A549 (cell line): ENCODE measurements around the gene FBXO41. TPM values are rescaled to one million over a fixed set of nuclear protein-coding genes. Genes with fewer than 3 reads are reported as not detected.

Experiments used
- ATAC-seq, 2 experiments: fragments of 200-7000 bp in 1 of 2; fragments of >200 bp in 1 of 2; cut with Nextera tagmentation in 1 of 2; cut with Tn5 transposase in 1 of 2; 3 replicates each; pipeline versions ENCODE4 v1.8.0 to v1.9.1; 2018 to 2020; ENCODE audit warnings: mild to moderate bottlenecking in 1 of 2, moderate library complexity in 1 of 2
- CTCF ChIA-PET: fragments of 300-600 bp; sonication (Branson Sonifier 250); formaldehyde crosslinking; extraction: SDS; loops from one replicate; lab custom pipeline; 2021; ENCODE audit warnings: antibody characterized with exemption, inconsistent platforms; lab: Yijun Ruan, JAX
- POLR2A ChIA-PET: fragments of 350-600 bp; formaldehyde crosslinking; extraction: SDS; loops from one replicate; lab custom pipeline; 2021; ENCODE audit warnings: antibody characterized with exemption, inconsistent platforms; lab: Yijun Ruan, JAX
- DNase-seq, 2 experiments: peaks; one replicate each; pipeline versions ENCODE4 v3.0.0 to v3.0.0-alpha.2; 2011 to 2016; ENCODE audit warnings: low read depth in 1 of 2, low spot score in 1 of 2
- FAIRE-seq: peaks from 2 replicates; lab custom pipeline; 2011; peaks lifted over from hg19 to GRCh38; lab: Jason Lieb, UNC
- H3K27ac ChIP-seq, 2 experiments: fragments of >200 bp; sonication (Bioruptor Twin); formaldehyde crosslinking; 3 replicates each; pipeline ENCODE4 v1.5.1; 2016 to 2017
- H3K4me1 ChIP-seq: fragments of >200 bp; sonication (Bioruptor Twin); formaldehyde crosslinking; 3 replicates; pipeline ENCODE4 v1.6.1; 2016
- H3K4me2 ChIP-seq: fragments of >200 bp; sonication (Bioruptor Twin); formaldehyde crosslinking; 3 replicates; pipeline ENCODE4 v1.6.1; 2016
- H3K4me3 ChIP-seq: fragments of >200 bp; sonication (Bioruptor Twin); formaldehyde crosslinking; 3 replicates; pipeline ENCODE4 v1.5.1; 2016
- H3K9me3 ChIP-seq: fragments of >200 bp; sonication (Bioruptor Twin); formaldehyde crosslinking; 3 replicates; pipeline ENCODE4 v1.6.1; 2016
- CBX8 ChIP-seq: fragments of 200-600 bp; sonication (generic); IDR thresholded peaks from 2 replicates; pipeline ENCODE4 v1.6.1; 2016
- CEBPB ChIP-seq, 2 experiments: fragments of >200 bp in 1 of 2; sonication (Bioruptor Twin) in 1 of 2; formaldehyde crosslinking in 1 of 2; IDR thresholded peaks; 2 replicates each; pipeline ENCODE4 v1.6.1; 2012 to 2016
- CTCF ChIP-seq: fragments of >200 bp; sonication (Bioruptor Twin); formaldehyde crosslinking; IDR thresholded peaks from 3 replicates; pipeline ENCODE4 v1.5.1; 2016
- EHF ChIP-seq: fragments of 250-450 bp; sonication (Bioruptor Pico); IDR thresholded peaks from 2 replicates; pipeline ENCODE4 v1.5.0; 2020; ENCODE audit warnings: mild to moderate bottlenecking
- EHMT2 ChIP-seq: fragments of 200-600 bp; sonication (generic); IDR thresholded peaks from 2 replicates; pipeline ENCODE4 v1.6.1; 2016; ENCODE audit warnings: antibody characterized with exemption, low read depth, mild to moderate bottlenecking, moderate library complexity
- EP300 ChIP-seq, 2 experiments: fragments of >200 bp; sonication (Bioruptor Twin); formaldehyde crosslinking; IDR thresholded peaks; 2 replicates in 1 of 2; 3 replicates in 1 of 2; pipeline ENCODE4 v1.6.1; 2016 to 2017
- FOXS1 ChIP-seq: fragments of 250-450 bp; sonication (Bioruptor Pico); IDR thresholded peaks from 2 replicates; pipeline ENCODE4 v1.5.0; 2020; ENCODE audit warnings: mild to moderate bottlenecking, moderate library complexity
- GATA3 ChIP-seq: IDR thresholded peaks from 2 replicates; pipeline ENCODE4 v1.6.1; 2012; ENCODE audit warnings: borderline replicate concordance
- HMGXB4 ChIP-seq: fragments of 250-450 bp; sonication (Bioruptor Pico); IDR thresholded peaks from 2 replicates; pipeline ENCODE4 v1.5.0; 2021; ENCODE audit warnings: mild to moderate bottlenecking, moderate library complexity, borderline replicate concordance
- HOXB13 ChIP-seq: fragments of 250-450 bp; sonication (Bioruptor Pico); IDR thresholded peaks from 2 replicates; pipeline ENCODE4 v1.5.0; 2020; ENCODE audit warnings: low read depth, mild to moderate bottlenecking, moderate library complexity
- JUN ChIP-seq, 2 experiments: fragments of >200 bp; sonication (Bioruptor Twin); formaldehyde crosslinking; IDR thresholded peaks; 2 replicates in 1 of 2; 3 replicates in 1 of 2; pipeline ENCODE4 v1.6.1; 2016 to 2017
- JUNB ChIP-seq: fragments of >200 bp; sonication (Bioruptor Twin); formaldehyde crosslinking; IDR thresholded peaks from 2 replicates; pipeline ENCODE4 v1.6.1; 2016
- KDM1A ChIP-seq: fragments of 200-600 bp; sonication (generic); IDR thresholded peaks from 2 replicates; pipeline ENCODE4 v1.6.1; 2016; ENCODE audit warnings: low read depth, mild to moderate bottlenecking
- KDM5A ChIP-seq: fragments of 200-600 bp; sonication (generic); IDR thresholded peaks from 2 replicates; pipeline ENCODE4 v1.6.1; 2016; ENCODE audit warnings: antibody characterized with exemption, mild to moderate bottlenecking
- MYC ChIP-seq: IDR thresholded peaks from 2 replicates; pipeline ENCODE4 v1.6.1; 2012; ENCODE audit warnings: mild to moderate bottlenecking, inconsistent platforms, low read length, improper control_type of control experiment, borderline replicate concordance
- NFE2L2 ChIP-seq: fragments of 150-350 bp; conservative IDR thresholded peaks from 2 replicates; pipeline ENCODE4 v1.6.1; 2014; ENCODE audit warnings: low read length
- NPAS2 ChIP-seq: fragments of 250-450 bp; sonication (Bioruptor Pico); IDR thresholded peaks from 2 replicates; pipeline ENCODE4 v1.8.0; 2022; ENCODE audit warnings: mild to moderate bottlenecking, moderate library complexity, borderline replicate concordance
- PBX3 ChIP-seq: IDR thresholded peaks from 2 replicates; pipeline ENCODE4 v1.6.1; 2012
- RAD21 ChIP-seq, 2 experiments: fragments of >200 bp in 1 of 2; sonication (Bioruptor Twin) in 1 of 2; formaldehyde crosslinking in 1 of 2; IDR thresholded peaks in 1 of 2; conservative IDR thresholded peaks in 1 of 2; 2 replicates in 1 of 2; 3 replicates in 1 of 2; pipeline ENCODE4 v1.6.1; 2012 to 2018; ENCODE audit warnings: inconsistent platforms in 1 of 2
- RFX5 ChIP-seq: fragments of 450-650 bp; IDR thresholded peaks from 2 replicates; pipeline ENCODE4 v1.7.1; 2014; ENCODE audit warnings: antibody characterized with exemption, mild to moderate bottlenecking, moderate library complexity
- SMC3 ChIP-seq: fragments of >200 bp; sonication (Bioruptor Twin); formaldehyde crosslinking; IDR thresholded peaks from 3 replicates; pipeline ENCODE4 v1.6.1; 2018; ENCODE audit warnings: inconsistent platforms
- ZNF302 ChIP-seq: fragments of 250-450 bp; sonication (Bioruptor Pico); IDR thresholded peaks from 2 replicates; pipeline ENCODE4 v1.9.0; 2021; ENCODE audit warnings: inconsistent platforms, mild to moderate bottlenecking, moderate library complexity
- ZSCAN20 ChIP-seq: fragments of 250-450 bp; sonication (Bioruptor Pico); IDR thresholded peaks from 2 replicates; pipeline ENCODE4 v1.8.0; 2022; ENCODE audit warnings: mild to moderate bottlenecking, moderate library complexity
- WGBS: methylation state at CpG from one replicate; pipeline ENCODE4 v1.1.6; 2017; ENCODE audit errors: missing lambda C conversion rate; 5-methylcytosine and 5-hydroxymethylcytosine counted together
- polyA plus RNA-seq, 4 experiments: library from polyadenylated mRNA; depleted of rRNA in 3 of 4; stranded (reverse); fragments of >200 nt; fragmentation: RNase III in 1 of 4; extraction: RNeasy Plus Mini Kit Qiagen cat#74134 plus additional on column Dnase treatment in 1 of 4; gene quantifications; 2 replicates in 3 of 4; 3 replicates in 1 of 4; pipeline ENCODE4 v1.2.3, GENCODE V29; 2011 to 2017
- TF ChIP-seq, protein P1 (sequence below): IDR thresholded peaks from 2 replicates; pipeline ENCODE4 v1.6.1; 2012
- TF ChIP-seq, protein P2 (sequence below): fragments of 150-350 bp; IDR thresholded peaks from 2 replicates; pipeline ENCODE4 v1.6.1; 2014; ENCODE audit warnings: low read depth, mild to moderate bottlenecking, low read length

The FBXO41 gene
- polyA plus RNA-seq, 2 of the 4 experiments (the other 2 are of a cell fraction): 3.2 to 6.4 TPM

DNA sequence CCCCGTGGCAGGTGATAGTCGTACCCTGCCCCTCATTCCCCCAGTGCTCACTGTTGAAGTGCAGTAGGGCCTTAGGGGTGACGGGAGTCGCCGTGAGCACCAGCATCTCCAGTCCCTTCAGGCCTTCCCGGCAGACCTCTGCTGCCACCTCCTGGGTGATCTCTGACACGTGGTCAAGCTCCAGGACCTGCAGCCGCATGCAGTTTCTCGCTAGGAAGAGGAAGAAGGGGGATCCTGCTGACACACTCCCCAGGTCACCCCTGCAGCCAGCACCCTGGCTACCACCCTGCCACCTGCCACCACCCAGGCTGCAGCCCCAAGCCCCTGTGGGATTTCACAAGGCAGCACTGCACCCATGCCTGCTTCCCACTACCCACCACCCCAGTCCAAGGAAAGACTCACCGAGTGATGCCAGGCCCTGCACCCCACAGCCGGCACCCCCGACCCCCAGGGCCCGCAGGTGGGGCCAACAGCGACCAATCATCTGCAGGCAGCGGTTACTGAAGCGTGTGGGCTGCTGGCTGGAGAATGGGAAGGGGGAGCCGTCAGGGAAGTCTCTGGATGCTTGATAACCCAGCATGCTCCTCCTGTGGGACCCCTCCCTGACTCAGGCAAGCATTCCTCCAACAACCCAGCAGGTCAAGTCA is 23.8 kb downstream of the FBXO41 start:
- Histone ChIP-seq H3K4me3 (no peak overlapping the region), H3K9me3 (no peaks in the 10 kb centered on the region), H3K4me2 (no peak overlapping the region), H3K27ac (no peak overlapping the region), H3K4me1 (no peaks in the 10 kb centered on the region)
- ChIA-PET CTCF (interaction anchor here (0.7 to 4.8 kb wide), 13 partner anchors 11 to 367 kb away, joined by 3 to 50 read pairs (median 7); partner anchors contain the start of genes CCT7, EGR4 and NOTO), POLR2A (interaction anchor here (1.7 kb wide), 1 partner anchor 26 kb away, joined by 5 read pairs; the partner anchor contains the start of gene CCT7)
- FAIRE-seq (peak; percentile 7), ATAC-seq (peak; percentile 69 to 84), DNase-seq (peak; percentile 76 to 84)
- TF ChIP-seq, protein P1, sequence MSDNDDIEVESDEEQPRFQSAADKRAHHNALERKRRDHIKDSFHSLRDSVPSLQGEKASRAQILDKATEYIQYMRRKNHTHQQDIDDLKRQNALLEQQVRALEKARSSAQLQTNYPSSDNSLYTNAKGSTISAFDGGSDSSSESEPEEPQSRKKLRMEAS: peak; percentile 89
- TF ChIP-seq CTCF: peak; percentile 61
- TF ChIP-seq NPAS2 (CRISPR knock-in tag): no peak
- TF ChIP-seq JUNB: no peak
- no peak for TF ChIP-seq HMGXB4 (CRISPR knock-in tag)
- TF ChIP-seq PBX3: no peak
- no peak for TF ChIP-seq CBX8
- TF ChIP-seq ZSCAN20 (CRISPR knock-in tag): no peak
- TF ChIP-seq FOXS1: no peak
- TF ChIP-seq ZNF302 (CRISPR knock-in tag): no peak
- no peak for TF ChIP-seq EHF (CRISPR knock-in tag)
- TF ChIP-seq SMC3: peak; percentile 27; the same call in 1 of the 3 replicates
- TF ChIP-seq GATA3: no peak
- no peak for TF ChIP-seq NFE2L2
- no peak for TF ChIP-seq KDM1A
- TF ChIP-seq HOXB13 (CRISPR knock-in tag): no peak
- TF ChIP-seq JUN (IDR thresholded peaks at IDR 0.05): no peak
- TF ChIP-seq RAD21 (conservative IDR thresholded peaks at IDR 0.05 in 1 of 2, IDR thresholded peaks at IDR 0.05 in 1 of 2): peak; percentile 61 to 68
- no peak for TF ChIP-seq KDM5A
- no peak for TF ChIP-seq EP300 (IDR thresholded peaks at IDR 0.05)
- no peak for TF ChIP-seq RFX5
- TF ChIP-seq, protein P2, sequence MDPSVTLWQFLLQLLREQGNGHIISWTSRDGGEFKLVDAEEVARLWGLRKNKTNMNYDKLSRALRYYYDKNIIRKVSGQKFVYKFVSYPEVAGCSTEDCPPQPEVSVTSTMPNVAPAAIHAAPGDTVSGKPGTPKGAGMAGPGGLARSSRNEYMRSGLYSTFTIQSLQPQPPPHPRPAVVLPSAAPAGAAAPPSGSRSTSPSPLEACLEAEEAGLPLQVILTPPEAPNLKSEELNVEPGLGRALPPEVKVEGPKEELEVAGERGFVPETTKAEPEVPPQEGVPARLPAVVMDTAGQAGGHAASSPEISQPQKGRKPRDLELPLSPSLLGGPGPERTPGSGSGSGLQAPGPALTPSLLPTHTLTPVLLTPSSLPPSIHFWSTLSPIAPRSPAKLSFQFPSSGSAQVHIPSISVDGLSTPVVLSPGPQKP: no peak
- TF ChIP-seq CEBPB (IDR thresholded peaks at IDR 0.05): no peak
- peak; percentile 68; the same call in 1 of the 2 replicates for TF ChIP-seq MYC
- no peak for TF ChIP-seq EHMT2
- 37% methylated on average over 16 of the region's 17 CpGs for WGBS
